IPS DF 6.9 (cell line): Measurements from ENCODE around the gene PUS1.

Experiments
- DNase-seq: peaks from one replicate; pipeline ENCODE4 v3.0.0-alpha.2; 2013; ENCODE audit warnings: low read depth, low spot score
- H3K27ac ChIP-seq: one replicate; pipeline ENCODE4 v1.5.1; 2013; ENCODE audit warnings: low read length, control low read depth
- H3K27me3 ChIP-seq: 2 replicates; pipeline ENCODE4 v1.6.1; 2013; ENCODE audit warnings: mild to moderate bottlenecking, low read length; ENCODE audit not compliant: control insufficient read depth, insufficient read depth
- H3K36me3 ChIP-seq: 2 replicates; pipeline ENCODE4 v1.6.1; 2013; ENCODE audit warnings: low read length; ENCODE audit not compliant: control insufficient read depth, insufficient read depth
- H3K4me1 ChIP-seq: 2 replicates; pipeline ENCODE4 v1.6.1; 2013; ENCODE audit warnings: low read length; ENCODE audit not compliant: control insufficient read depth, insufficient read depth
- H3K4me3 ChIP-seq: 2 replicates; pipeline ENCODE4 v1.5.1; 2013; ENCODE audit warnings: mild to moderate bottlenecking, low read length
- H3K9me3 ChIP-seq: 2 replicates; pipeline ENCODE4 v1.6.1; 2013; ENCODE audit warnings: low read length, inconsistent platforms; ENCODE audit not compliant: control insufficient read depth, insufficient read depth
- WGBS: extraction: QIAGEN DNeasy Blood & Tissue Kit; methylation state at CpG from one replicate; pipeline ENCODE4 v1.1.7; 2013; ENCODE audit warnings: mixed read lengths, missing lambda C conversion rate; ENCODE audit not compliant: insufficient read length, insufficient coverage; 5-methylcytosine and 5-hydroxymethylcytosine counted together

The PUS1 gene

DNA sequence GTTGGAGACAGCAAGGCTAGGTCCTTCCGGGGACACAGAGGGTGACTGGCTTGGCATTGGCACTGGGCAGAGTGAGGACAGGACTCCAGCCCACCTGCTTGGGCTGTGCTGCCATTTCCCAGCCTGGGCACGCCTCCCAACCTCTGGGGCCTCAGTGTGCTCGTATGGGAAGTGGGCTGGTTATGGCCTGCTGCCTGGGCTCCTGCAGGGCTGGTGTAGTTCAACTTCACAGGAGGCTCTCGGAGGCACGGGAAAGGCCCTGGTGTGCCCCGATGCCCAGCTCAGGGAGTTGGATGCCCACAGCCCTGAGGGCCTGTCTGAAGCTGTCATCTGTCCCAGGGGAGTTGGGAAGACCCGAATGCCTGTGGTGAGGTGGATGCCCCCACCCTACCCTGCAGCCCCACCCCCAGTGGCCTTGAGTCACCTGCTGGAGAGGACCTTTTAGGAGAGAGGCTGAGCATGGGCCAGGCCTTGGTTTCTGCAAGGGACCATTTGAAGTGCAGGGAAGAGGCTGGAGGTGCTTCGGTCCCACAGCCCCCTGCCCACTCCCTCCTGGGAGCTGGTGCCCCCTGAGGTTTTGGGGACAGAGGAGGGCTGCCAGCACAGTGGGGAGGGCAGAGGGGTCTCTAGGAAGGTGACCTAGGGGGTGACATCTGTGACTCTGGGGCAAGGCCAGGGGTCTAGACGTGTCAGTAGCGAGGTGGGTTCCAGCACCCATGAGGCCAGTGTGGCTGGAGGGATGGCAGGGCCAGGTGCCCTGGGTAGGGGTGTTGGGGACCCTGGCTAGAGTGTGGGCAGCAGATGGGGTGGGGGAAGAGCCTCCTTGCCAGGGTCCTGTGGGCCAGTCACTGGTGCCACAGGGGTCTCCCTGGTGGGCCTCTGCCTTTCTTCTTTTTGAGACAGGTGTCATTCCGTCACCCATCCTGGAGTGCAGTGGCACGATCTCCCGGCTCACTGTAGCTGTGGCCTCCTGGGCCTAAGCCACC is 25.5 kb upstream of the PUS1 start:
- no CpG with 5 or more reads among the region's 13 CpGs for WGBS
- Histone ChIP-seq H3K36me3 (peaks cover 3% of the 10 kb centered on the region; the same call in 1 of the 2 replicates), H3K4me1 (0 out of 2 replicates have a peak, but pooled peaks cover 1% of the 10 kb centered on the region), H3K27me3 (no peaks in the 10 kb centered on the region), H3K4me3 (no peak overlapping the region), H3K9me3 (no peaks in the 10 kb centered on the region), H3K27ac (no peak overlapping the region)
- DNase-seq = no peak

- no peak overlapping the region for H3K27ac ChIP-seq
- WGBS = no CpG with 5 or more reads among the region's 5 CpGs
Measured at GRCh38 chr12:131904346-131904745, 24.7 kb upstream of the PUS1 start.

DNA sequence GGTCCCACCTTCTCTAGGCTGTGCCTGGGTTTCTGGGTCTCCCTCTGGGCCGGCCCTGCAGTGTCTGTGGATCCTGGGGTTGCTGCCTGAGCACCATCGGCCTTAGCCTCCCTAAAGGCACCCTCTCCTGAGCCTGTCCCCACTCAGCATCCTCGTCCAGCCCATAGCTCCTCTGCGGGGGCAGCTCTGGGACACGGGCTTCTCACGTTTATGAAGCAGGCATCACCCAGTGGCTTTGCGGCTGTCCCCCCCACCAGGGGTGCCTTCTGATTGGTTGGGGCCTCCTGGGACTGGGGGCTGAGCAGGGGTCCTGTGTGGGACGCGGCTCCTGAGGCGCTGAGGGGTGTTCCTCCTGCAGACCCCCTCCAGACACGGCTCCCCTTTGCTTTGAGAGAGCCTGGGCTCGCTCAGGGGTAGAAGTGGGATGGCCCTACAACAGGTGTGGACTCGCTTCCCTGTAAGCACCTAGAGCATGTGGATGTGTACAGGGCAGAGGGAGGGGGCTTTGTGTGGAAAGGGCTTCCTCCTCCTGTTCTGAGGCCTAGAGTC is 23.9 kb upstream of the PUS1 start:
- 0 out of 2 replicates have a peak, but pooled peaks cover 1% of the 10 kb centered on the region for H3K4me1 ChIP-seq
- WGBS = no CpG with 5 or more reads among the region's 13 CpGs
- H3K36me3 ChIP-seq = peaks cover 17% of the 10 kb centered on the region
- no peak overlapping the region for H3K27ac ChIP-seq
- H3K4me3 ChIP-seq = no peak overlapping the region
- H3K27me3 ChIP-seq = no peaks in the 10 kb centered on the region
- H3K9me3 ChIP-seq = no peaks in the 10 kb centered on the region
- DNase-seq = no peak

More at GRCh38 chr12:131904346-131904745, 24.7 kb upstream of the PUS1 start:
- H3K4me3 ChIP-seq = no peak overlapping the region
- 0 out of 2 replicates have a peak, but pooled peaks cover 1% of the 10 kb centered on the region for H3K4me1 ChIP-seq
- no peak for DNase-seq
- H3K27me3 ChIP-seq = no peaks in the 10 kb centered on the region
- H3K36me3 ChIP-seq = peaks cover 9% of the 10 kb centered on the region
- no peaks in the 10 kb centered on the region for H3K9me3 ChIP-seq

- Histone ChIP-seq H3K27ac (no peak overlapping the region), H3K36me3 (peaks cover 21% of the 10 kb centered on the region), H3K27me3 (no peaks in the 10 kb centered on the region), H3K4me1 (0 out of 2 replicates have a peak, but pooled peaks cover under 1% of the 10 kb centered on the region), H3K4me3 (no peak overlapping the region), H3K9me3 (no peaks in the 10 kb centered on the region)
- DNase-seq = no peak
- WGBS = no CpG with 5 or more reads among the region's 15 CpGs
Measured at GRCh38 chr12:131905630-131906091, 23.4 kb upstream of the PUS1 start.

DNA sequence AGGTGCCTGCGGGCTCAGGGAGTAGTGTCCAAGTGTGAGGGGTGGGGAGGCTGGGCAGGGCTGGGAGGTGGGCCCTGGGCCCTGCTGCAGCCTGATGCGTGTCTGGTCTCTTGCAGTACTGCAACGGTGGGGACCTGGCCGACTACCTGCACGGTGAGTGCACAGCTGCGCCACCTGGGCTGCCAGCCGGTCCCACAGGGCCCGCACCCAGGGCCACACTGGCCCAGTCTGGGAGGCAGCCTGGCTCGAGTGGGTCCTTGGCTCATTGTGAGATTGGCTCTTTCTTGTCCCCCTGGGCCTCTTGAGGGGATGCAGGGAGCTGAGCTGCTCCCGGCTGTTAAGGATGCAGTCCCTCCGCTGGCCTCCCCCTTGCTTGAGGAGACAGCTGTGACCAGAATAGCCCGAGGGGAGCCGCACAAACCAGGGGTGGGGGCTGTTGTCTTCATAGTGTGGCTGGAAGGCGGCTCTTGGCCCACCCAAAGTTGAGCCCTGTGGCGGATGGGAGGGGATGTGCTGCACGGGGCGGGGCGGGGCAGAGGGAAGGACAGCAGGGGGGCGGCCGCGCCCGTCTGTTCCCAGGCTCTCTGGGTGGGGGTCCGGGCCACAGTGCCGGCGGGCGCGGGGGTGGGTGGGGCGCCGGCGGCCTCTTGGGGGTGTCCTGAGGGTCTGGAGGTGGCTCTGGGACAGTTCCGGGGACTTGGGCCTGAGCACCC is 21.5 kb upstream of the PUS1 start:
- no CpG with 5 or more reads among the region's 31 CpGs for WGBS
- Histone ChIP-seq H3K36me3 (peaks cover 34% of the 10 kb centered on the region), H3K4me1 (no peaks in the 10 kb centered on the region), H3K27ac (no peak overlapping the region), H3K9me3 (no peaks in the 10 kb centered on the region), H3K27me3 (no peaks in the 10 kb centered on the region), H3K4me3 (no peak overlapping the region)
- DNase-seq = no peak

DNA sequence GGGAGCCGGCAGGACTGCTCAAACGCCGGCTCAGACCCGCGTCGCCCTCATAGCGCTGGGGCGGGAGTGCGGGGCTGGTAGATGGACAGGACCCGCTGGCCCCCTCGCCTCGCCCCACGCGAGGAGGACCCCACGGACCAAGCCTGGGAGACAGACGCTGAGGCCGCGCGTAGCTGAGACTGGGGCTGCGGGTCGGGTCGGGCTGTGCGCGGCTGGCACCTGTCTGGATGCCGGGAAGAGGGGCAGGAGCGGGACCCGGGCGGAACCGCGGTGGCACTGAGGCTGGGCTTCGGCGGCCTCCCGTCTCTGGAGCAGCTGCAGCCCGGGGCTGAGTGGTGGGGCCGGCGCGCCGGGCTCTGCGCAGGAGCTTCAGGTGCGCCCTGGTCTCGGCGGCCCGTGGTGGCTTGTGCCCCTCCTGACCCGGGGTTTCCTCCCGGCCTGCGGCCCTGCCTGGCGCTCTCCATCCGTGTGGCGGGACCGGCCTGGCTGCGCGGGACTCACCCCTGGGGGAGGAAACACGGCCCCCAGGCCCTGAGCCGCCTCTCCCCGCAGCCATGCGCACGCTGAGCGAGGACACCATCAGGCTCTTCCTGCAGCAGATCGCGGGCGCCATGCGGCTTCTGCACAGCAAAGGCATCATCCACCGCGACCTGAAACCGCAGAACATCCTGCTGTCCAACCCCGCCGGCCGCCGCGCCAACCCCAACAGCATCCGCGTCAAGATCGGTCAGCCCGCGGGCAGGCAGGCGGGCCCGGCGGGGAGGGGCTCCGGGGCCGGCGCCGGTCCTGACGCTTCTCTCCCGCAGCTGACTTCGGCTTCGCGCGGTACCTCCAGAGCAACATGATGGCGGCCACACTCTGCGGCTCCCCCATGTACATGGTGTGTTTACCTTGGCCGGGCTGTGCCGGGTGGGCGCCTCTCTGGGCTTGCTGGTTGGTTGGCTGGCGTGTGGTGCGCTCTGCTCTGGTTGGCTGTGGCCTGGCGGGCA is 20.7 kb upstream of the PUS1 start:
- Histone ChIP-seq H3K27ac (no peak overlapping the region), H3K4me1 (no peaks in the 10 kb centered on the region), H3K27me3 (no peaks in the 10 kb centered on the region), H3K9me3 (no peaks in the 10 kb centered on the region), H3K36me3 (peaks cover 39% of the 10 kb centered on the region), H3K4me3 (no peak overlapping the region)
- DNase-seq = no peak
- no CpG with 5 or more reads among the region's 96 CpGs for WGBS

GRCh38 chr12:131909081-131909751 is 19.9 kb upstream of the PUS1 start:
- no peaks in the 10 kb centered on the region for H3K9me3 ChIP-seq
- peaks cover 45% of the 10 kb centered on the region for H3K36me3 ChIP-seq
- H3K27me3 ChIP-seq = no peaks in the 10 kb centered on the region
- H3K4me1 ChIP-seq = no peaks in the 10 kb centered on the region
- H3K4me3 ChIP-seq = no peak overlapping the region
- DNase-seq = no peak
- H3K27ac ChIP-seq = no peak overlapping the region
- WGBS = no CpG with 5 or more reads among the region's 61 CpGs

GRCh38 chr12:131909752-131910219 is 19.3 kb upstream of the PUS1 start:
- Histone ChIP-seq H3K27ac (no peak overlapping the region), H3K4me3 (no peak overlapping the region), H3K4me1 (no peaks in the 10 kb centered on the region), H3K27me3 (no peaks in the 10 kb centered on the region), H3K9me3 (no peaks in the 10 kb centered on the region), H3K36me3 (peaks cover 50% of the 10 kb centered on the region)
- DNase-seq = no peak
- no CpG with 5 or more reads among the region's 26 CpGs for WGBS

GRCh38 chr12:131910302-131911027 is 18.6 kb upstream of the PUS1 start:
- no CpG with 5 or more reads among the region's 23 CpGs for WGBS
- no peak for DNase-seq
- peaks cover 56% of the 10 kb centered on the region for H3K36me3 ChIP-seq
- no peak overlapping the region for H3K4me3 ChIP-seq
- H3K27me3 ChIP-seq = no peaks in the 10 kb centered on the region
- no peaks in the 10 kb centered on the region for H3K9me3 ChIP-seq
- H3K27ac ChIP-seq = no peak overlapping the region
- no peaks in the 10 kb centered on the region for H3K4me1 ChIP-seq
